GM23338 (cell line): ENCODE results near the gene LAMB3.

Experiments used
- EZH2 ChIP-seq: fragments of 200-600 bp; sonication (generic); IDR thresholded peaks from one replicate; pipeline ENCODE4 v1.8.0; 2017; ENCODE audit warnings: antibody characterized with exemption, mild to moderate bottlenecking, low read depth; ENCODE audit not compliant: unreplicated experiment
- EZH2phosphoT487 ChIP-seq: fragments of 200-600 bp; sonication (generic); IDR thresholded peaks from one replicate; pipeline ENCODE4 v1.8.1; 2018; ENCODE audit warnings: antibody characterized with exemption; ENCODE audit not compliant: unreplicated experiment
- NANOG ChIP-seq: IDR thresholded peaks from 2 replicates; pipeline ENCODE4 v1.6.1; 2016; ENCODE audit warnings: antibody characterized with exemption, borderline replicate concordance
- POLR2AphosphoS5 ChIP-seq: IDR thresholded peaks from 2 replicates; pipeline ENCODE4 v1.6.1; 2016; ENCODE audit warnings: antibody characterized with exemption, low read depth
- REST ChIP-seq: IDR thresholded peaks from one replicate; pipeline ENCODE4 v1.6.1; 2018; ENCODE audit warnings: antibody characterized with exemption; ENCODE audit not compliant: unreplicated experiment
- TF ChIP-seq, protein P1 (sequence below), 2 experiments: fragments of 200-600 bp in 1 of 2; sonication (generic) in 1 of 2; conservative IDR thresholded peaks; 2 replicates each; pipeline versions ENCODE4 v1.5.1 to v1.6.1; 2016 to 2017; ENCODE audit warnings: antibody characterized with exemption in 2 of 2, low read depth in 2 of 2, mild to moderate bottlenecking in 2 of 2, moderate library complexity in 1 of 2

- TF ChIP-seq, protein P1, sequence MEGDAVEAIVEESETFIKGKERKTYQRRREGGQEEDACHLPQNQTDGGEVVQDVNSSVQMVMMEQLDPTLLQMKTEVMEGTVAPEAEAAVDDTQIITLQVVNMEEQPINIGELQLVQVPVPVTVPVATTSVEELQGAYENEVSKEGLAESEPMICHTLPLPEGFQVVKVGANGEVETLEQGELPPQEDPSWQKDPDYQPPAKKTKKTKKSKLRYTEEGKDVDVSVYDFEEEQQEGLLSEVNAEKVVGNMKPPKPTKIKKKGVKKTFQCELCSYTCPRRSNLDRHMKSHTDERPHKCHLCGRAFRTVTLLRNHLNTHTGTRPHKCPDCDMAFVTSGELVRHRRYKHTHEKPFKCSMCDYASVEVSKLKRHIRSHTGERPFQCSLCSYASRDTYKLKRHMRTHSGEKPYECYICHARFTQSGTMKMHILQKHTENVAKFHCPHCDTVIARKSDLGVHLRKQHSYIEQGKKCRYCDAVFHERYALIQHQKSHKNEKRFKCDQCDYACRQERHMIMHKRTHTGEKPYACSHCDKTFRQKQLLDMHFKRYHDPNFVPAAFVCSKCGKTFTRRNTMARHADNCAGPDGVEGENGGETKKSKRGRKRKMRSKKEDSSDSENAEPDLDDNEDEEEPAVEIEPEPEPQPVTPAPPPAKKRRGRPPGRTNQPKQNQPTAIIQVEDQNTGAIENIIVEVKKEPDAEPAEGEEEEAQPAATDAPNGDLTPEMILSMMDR (conservative IDR thresholded peaks at IDR 0.05; ENCODE audit: low read depth in 2 of 2), result no peak
- no peak for TF ChIP-seq REST
- no peak for TF ChIP-seq EZH2phosphoT487
- TF ChIP-seq POLR2AphosphoS5, result no peak
- TF ChIP-seq EZH2, result no peak
- TF ChIP-seq NANOG, result no peak
Observed at GRCh38 chr1:209647156-209647555, 5.1 kb downstream of the LAMB3 start.
